Neural cell (in vitro differentiated cells): ENCODE measurements around the gene FGD6. TPM values are rescaled to one million over a fixed set of nuclear protein-coding genes. Genes with fewer than 3 reads are reported as not detected.
"Not testable (repeated sequence)": the region's sequence is repeated elsewhere in the genome, so short reads cannot be mapped to it uniquely, and the experiment has no call there.

Experiments
- H2AFZ ChIP-seq: fragments of 200-600, 300-800 bp; sonication (generic), shearing (Covaris generic); 2 replicates; pipeline ENCODE4 v1.6.0; 2014; ENCODE audit warnings: low read depth, mild to moderate bottlenecking, antibody characterized with exemption, low read length, moderate library complexity
- H3F3A ChIP-seq: fragments of 200-600 bp; shearing (Covaris generic); 2 replicates; pipeline ENCODE4 v1.6.1; 2016; ENCODE audit warnings: mild to moderate bottlenecking, moderate library complexity, mixed read lengths, antibody characterized with exemption, low read length; ENCODE audit not compliant: insufficient read depth, poor library complexity, severe bottlenecking
- H3K27ac ChIP-seq: fragments of 200-600, 300-800 bp; sonication (generic), shearing (Covaris generic); 2 replicates; pipeline ENCODE4 v1.5.1; 2014; ENCODE audit warnings: mild to moderate bottlenecking, low read length, moderate library complexity
- H3K27me3 ChIP-seq: fragments of 300-800, 200-600 bp; sonication (generic), shearing (Covaris generic); 2 replicates; pipeline ENCODE4 v1.6.0; 2014; ENCODE audit warnings: mild to moderate bottlenecking, low read depth, low read length, moderate library complexity; ENCODE audit not compliant: insufficient read depth
- H3K36me3 ChIP-seq: fragments of 300-800, 200-600 bp; sonication (generic), shearing (Covaris generic); 2 replicates; pipeline ENCODE4 v1.5.1; 2014; ENCODE audit warnings: mild to moderate bottlenecking, antibody characterized with exemption, low read length, moderate library complexity; ENCODE audit not compliant: insufficient read depth
- H3K4me2 ChIP-seq: fragments of 300-800, 200-600 bp; sonication (generic), shearing (Covaris generic); 2 replicates; pipeline ENCODE4 v1.6.0; 2014; ENCODE audit warnings: mild to moderate bottlenecking, low read length
- H3K4me3 ChIP-seq: fragments of 300-800, 200-600 bp; sonication (generic), shearing (Covaris generic); 2 replicates; pipeline ENCODE4 v1.5.1; 2014; ENCODE audit warnings: mild to moderate bottlenecking, low read length, moderate library complexity
- H3K79me2 ChIP-seq: fragments of 200-600 bp; shearing (Covaris generic); replicated peaks from 2 replicates; pipeline ENCODE4 v1.6.0; 2014; ENCODE audit warnings: mild to moderate bottlenecking, low read length, moderate library complexity; ENCODE audit not compliant: insufficient read depth
- H3K9ac ChIP-seq: fragments of 300-800, 200-600 bp; sonication (generic), shearing (Covaris generic); 2 replicates; pipeline ENCODE4 v1.6.1; 2016; ENCODE audit warnings: mild to moderate bottlenecking, low read length, mixed read lengths
- H3K9me2 ChIP-seq: fragments of 200-600 bp; shearing (Covaris generic); 2 replicates; pipeline ENCODE4 v1.6.1; 2016; ENCODE audit warnings: mild to moderate bottlenecking, low read length, mixed read lengths; ENCODE audit not compliant: insufficient read depth
- H3K9me3 ChIP-seq: fragments of 200-600, 300-800 bp; sonication (generic), shearing (Covaris generic); 2 replicates; pipeline ENCODE4 v1.6.1; 2016; ENCODE audit warnings: mild to moderate bottlenecking, mixed run types, low read length, moderate library complexity, mixed read lengths
- H4K20me1 ChIP-seq: fragments of 200-600 bp; shearing (Covaris generic); 2 replicates; pipeline ENCODE4 v1.6.1; 2016; ENCODE audit warnings: mild to moderate bottlenecking, mixed run types; ENCODE audit not compliant: insufficient read depth
- EP300 ChIP-seq: fragments of 450-650 bp; conservative IDR thresholded peaks from 2 replicates; pipeline ENCODE4 v1.6.1; 2014; ENCODE audit warnings: antibody characterized with exemption, mild to moderate bottlenecking, moderate library complexity; ENCODE audit not compliant: poor library complexity, severe bottlenecking
- EZH2 ChIP-seq: fragments of 200-600, 300-800 bp; shearing (Covaris generic), sonication (generic); IDR thresholded peaks from 2 replicates; pipeline ENCODE4 v1.6.1; 2014; ENCODE audit warnings: antibody characterized with exemption, low read length, borderline replicate concordance, mild to moderate bottlenecking; ENCODE audit not compliant: insufficient read depth, poor library complexity, severe bottlenecking
- MXI1 ChIP-seq: fragments of 450-650 bp; conservative IDR thresholded peaks from 2 replicates; pipeline ENCODE4 v1.6.1; 2014; ENCODE audit warnings: antibody characterized with exemption, mild to moderate bottlenecking; ENCODE audit not compliant: poor library complexity, severe bottlenecking
- POLR2AphosphoS5 ChIP-seq: IDR thresholded peaks from 2 replicates; pipeline ENCODE4 v1.6.1; 2012
- RAD21 ChIP-seq: fragments of 450-650 bp; conservative IDR thresholded peaks from 2 replicates; pipeline ENCODE4 v1.6.1; 2014; ENCODE audit warnings: antibody characterized with exemption, mild to moderate bottlenecking, moderate library complexity
- SMC3 ChIP-seq: fragments of 450-650 bp; conservative IDR thresholded peaks from 2 replicates; pipeline ENCODE4 v1.6.1; 2014; ENCODE audit warnings: antibody characterized with exemption, mild to moderate bottlenecking, moderate library complexity; ENCODE audit not compliant: poor library complexity
- TAF1 ChIP-seq: IDR thresholded peaks from 2 replicates; pipeline ENCODE4 v1.6.1; 2012; ENCODE audit warnings: low read depth
- polyA plus RNA-seq: library from polyadenylated mRNA; depleted of rRNA; stranded (reverse); fragments of >200 nt; gene quantifications from 2 replicates; pipeline ENCODE4 v1.2.3, GENCODE V29; 2014
- TF ChIP-seq, protein P1 (sequence below): fragments of 450-650 bp; IDR thresholded peaks from 2 replicates; pipeline ENCODE4 v1.5.1; 2014; ENCODE audit warnings: antibody characterized with exemption, mild to moderate bottlenecking, moderate library complexity; ENCODE audit not compliant: poor library complexity, severe bottlenecking
- TF ChIP-seq, protein P2 (sequence below): IDR thresholded peaks from 2 replicates; pipeline ENCODE4 v1.6.1; 2012; ENCODE audit warnings: borderline replicate concordance

FGD6 gene
- polyA plus RNA-seq, 1 donor from 2014 or later = 4.6 TPM

DNA sequence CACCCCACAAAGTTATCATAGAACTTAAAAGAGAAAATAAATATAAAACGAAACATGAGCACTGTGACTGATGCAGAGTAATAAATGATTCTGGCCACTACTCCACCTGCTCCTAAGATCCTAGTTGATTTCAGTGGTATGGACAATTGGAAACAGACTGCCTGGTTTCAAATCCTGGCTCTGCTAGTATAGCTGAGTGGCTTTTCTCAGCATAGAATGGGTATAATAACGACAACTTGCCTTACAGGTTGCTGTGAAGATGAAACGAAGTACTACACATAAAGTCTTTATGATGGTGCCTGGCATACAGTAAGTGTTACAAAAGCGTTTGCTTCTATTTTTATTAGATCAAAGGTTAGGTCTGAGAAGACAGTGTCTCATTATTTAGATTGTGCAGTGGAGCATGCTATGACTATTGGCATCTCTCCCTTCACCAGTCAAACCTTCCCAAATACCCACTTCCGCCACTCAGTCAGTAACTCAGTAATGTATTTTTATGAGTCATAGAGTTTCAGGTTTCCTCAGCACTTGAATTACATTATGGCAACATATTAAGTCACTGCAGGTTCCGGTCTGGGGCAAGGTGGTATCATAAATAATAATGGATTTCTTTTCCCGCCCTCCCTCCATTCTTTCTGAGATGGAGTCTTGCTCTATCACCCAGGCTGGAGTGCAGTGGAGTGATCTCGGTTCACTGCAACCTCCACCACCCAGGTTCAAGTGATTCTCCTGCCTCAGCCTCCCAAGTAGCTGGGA lies 114.2 kb downstream of the FGD6 start:
- no peaks in the 10 kb centered on the region for H4K20me1 ChIP-seq
- H3K79me2 ChIP-seq = no peaks in the 10 kb centered on the region
- H3K4me2 ChIP-seq = no peak overlapping the region
- peaks cover under 1% of the 10 kb centered on the region for H3K36me3 ChIP-seq
- no peaks in the 10 kb centered on the region for H3K27me3 ChIP-seq
- TF ChIP-seq, protein P1, sequence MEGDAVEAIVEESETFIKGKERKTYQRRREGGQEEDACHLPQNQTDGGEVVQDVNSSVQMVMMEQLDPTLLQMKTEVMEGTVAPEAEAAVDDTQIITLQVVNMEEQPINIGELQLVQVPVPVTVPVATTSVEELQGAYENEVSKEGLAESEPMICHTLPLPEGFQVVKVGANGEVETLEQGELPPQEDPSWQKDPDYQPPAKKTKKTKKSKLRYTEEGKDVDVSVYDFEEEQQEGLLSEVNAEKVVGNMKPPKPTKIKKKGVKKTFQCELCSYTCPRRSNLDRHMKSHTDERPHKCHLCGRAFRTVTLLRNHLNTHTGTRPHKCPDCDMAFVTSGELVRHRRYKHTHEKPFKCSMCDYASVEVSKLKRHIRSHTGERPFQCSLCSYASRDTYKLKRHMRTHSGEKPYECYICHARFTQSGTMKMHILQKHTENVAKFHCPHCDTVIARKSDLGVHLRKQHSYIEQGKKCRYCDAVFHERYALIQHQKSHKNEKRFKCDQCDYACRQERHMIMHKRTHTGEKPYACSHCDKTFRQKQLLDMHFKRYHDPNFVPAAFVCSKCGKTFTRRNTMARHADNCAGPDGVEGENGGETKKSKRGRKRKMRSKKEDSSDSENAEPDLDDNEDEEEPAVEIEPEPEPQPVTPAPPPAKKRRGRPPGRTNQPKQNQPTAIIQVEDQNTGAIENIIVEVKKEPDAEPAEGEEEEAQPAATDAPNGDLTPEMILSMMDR = no peak
- no peak for TF ChIP-seq SMC3
- no peak for TF ChIP-seq EP300
- no peak for TF ChIP-seq EZH2
- TF ChIP-seq, protein P2, sequence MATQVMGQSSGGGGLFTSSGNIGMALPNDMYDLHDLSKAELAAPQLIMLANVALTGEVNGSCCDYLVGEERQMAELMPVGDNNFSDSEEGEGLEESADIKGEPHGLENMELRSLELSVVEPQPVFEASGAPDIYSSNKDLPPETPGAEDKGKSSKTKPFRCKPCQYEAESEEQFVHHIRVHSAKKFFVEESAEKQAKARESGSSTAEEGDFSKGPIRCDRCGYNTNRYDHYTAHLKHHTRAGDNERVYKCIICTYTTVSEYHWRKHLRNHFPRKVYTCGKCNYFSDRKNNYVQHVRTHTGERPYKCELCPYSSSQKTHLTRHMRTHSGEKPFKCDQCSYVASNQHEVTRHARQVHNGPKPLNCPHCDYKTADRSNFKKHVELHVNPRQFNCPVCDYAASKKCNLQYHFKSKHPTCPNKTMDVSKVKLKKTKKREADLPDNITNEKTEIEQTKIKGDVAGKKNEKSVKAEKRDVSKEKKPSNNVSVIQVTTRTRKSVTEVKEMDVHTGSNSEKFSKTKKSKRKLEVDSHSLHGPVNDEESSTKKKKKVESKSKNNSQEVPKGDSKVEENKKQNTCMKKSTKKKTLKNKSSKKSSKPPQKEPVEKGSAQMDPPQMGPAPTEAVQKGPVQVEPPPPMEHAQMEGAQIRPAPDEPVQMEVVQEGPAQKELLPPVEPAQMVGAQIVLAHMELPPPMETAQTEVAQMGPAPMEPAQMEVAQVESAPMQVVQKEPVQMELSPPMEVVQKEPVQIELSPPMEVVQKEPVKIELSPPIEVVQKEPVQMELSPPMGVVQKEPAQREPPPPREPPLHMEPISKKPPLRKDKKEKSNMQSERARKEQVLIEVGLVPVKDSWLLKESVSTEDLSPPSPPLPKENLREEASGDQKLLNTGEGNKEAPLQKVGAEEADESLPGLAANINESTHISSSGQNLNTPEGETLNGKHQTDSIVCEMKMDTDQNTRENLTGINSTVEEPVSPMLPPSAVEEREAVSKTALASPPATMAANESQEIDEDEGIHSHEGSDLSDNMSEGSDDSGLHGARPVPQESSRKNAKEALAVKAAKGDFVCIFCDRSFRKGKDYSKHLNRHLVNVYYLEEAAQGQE = no peak
- no peak for TF ChIP-seq RAD21
- no peak for TF ChIP-seq TAF1
- no peak for TF ChIP-seq MXI1
- no peak for TF ChIP-seq POLR2AphosphoS5
- H3K27ac ChIP-seq = no peak overlapping the region
- H2AFZ ChIP-seq = no peak overlapping the region
- H3K9me2 ChIP-seq = no peaks in the 10 kb centered on the region
- H3K4me3 ChIP-seq = no peak overlapping the region
- H3F3A ChIP-seq = no peaks in the 10 kb centered on the region
- no peaks in the 10 kb centered on the region for H3K9me3 ChIP-seq
- no peak overlapping the region for H3K9ac ChIP-seq

DNA sequence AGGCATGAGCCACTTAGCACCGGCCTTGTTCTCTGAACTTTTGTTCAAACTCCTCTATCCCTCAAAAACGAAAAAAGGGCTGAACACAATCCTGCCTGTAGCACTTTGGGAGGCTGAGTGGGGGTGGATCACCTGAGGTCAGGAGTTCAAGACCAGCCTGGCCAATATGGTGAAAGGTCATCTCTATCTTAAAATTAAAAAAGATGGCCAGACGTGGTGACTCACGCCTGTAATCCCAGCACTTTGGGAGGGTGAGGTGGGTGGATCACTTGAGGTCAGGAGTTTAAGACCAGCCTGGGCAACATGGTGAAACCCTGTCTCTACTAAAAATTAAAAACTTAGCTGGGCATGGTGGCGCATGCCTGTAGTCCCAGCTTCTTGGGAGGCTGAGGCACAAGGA lies 115.3 kb downstream of the FGD6 start:
- H2AFZ ChIP-seq, H3K36me3 ChIP-seq: not testable (repeated sequence)

More for the DNA sequence above, 115.3 kb downstream of the FGD6 start:
- H4K20me1 ChIP-seq, H3K4me3 ChIP-seq, H3K9ac ChIP-seq, H3K79me2 ChIP-seq, H3K27me3 ChIP-seq, H3K9me2 ChIP-seq, H3K27ac ChIP-seq, H3F3A ChIP-seq, H3K4me2 ChIP-seq, H3K9me3 ChIP-seq: not testable (repeated sequence)
